Measurements from ENCODE around the gene CDCP2.

DNA sequence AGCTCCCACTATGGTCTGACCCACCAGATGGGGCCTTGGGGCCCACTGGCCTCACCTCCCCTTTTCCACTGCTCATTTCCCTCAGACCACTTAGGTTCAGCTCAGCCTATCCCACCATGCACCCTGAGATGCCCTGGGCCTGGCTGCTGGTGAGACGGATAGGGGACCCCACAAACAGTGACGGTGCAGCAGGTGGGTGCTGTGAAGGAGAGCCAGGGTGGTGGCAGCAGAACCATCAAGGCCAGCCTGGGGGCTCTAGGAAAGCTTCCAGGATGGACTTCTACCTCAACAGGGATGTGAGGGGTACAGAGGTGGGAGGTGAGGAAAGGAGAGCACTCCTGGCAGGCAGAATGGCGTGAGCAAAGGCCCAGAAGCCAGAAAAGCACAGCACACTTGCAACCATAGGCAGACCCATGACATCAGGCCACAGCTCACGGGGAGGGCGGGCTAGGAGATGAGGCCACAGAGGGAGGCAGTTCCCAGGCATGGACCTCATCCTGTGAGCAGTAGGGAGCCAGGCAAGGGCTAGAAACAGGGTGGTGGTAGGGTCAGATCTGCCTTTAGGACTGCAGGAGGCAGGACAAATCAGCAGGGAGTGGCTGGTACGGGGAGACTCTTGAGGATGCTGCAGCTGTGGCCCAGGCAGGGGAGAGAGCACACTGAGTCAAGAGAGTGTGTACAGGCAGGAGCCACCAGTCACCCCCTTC is 24.0 kb upstream of the CDCP2 start:
- TF ChIP-seq POLR2A (IDR thresholded peaks at IDR 0.05), result no peak
- TF ChIP-seq, protein P1, sequence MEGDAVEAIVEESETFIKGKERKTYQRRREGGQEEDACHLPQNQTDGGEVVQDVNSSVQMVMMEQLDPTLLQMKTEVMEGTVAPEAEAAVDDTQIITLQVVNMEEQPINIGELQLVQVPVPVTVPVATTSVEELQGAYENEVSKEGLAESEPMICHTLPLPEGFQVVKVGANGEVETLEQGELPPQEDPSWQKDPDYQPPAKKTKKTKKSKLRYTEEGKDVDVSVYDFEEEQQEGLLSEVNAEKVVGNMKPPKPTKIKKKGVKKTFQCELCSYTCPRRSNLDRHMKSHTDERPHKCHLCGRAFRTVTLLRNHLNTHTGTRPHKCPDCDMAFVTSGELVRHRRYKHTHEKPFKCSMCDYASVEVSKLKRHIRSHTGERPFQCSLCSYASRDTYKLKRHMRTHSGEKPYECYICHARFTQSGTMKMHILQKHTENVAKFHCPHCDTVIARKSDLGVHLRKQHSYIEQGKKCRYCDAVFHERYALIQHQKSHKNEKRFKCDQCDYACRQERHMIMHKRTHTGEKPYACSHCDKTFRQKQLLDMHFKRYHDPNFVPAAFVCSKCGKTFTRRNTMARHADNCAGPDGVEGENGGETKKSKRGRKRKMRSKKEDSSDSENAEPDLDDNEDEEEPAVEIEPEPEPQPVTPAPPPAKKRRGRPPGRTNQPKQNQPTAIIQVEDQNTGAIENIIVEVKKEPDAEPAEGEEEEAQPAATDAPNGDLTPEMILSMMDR (IDR thresholded peaks at IDR 0.05), result no peak
